Measurements from ENCODE around the gene HORMAD2.

Gene HORMAD2

DNA sequence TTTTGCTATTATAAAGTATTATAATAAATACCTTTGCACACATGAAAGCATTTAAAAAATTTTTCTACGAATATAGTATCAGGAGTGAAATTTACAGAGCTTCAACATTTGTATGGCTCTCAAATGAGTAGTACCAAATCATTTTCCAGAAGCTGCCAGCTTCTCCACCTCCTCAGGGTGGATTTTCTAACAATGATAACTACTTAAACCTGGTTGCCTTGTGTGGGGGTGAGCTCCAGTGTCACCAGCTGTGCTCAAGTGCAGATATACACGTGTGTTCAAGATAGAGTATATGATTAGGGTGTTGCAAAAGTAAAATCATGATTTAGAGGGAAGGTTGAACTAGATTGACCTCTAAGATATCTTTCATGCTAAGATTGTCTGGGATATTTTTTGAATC is 48.2 kb downstream of the HORMAD2 start:
- Histone ChIP-seq H3K9me3 (ENCODE audit: control insufficient read depth, insufficient read depth, low read depth, low read length) (no peaks in the 10 kb centered on the region), H3K27me3 (ENCODE audit: control insufficient read depth, insufficient read depth, low read length) (no peaks in the 10 kb centered on the region), H3K36me3 (ENCODE audit: control insufficient read depth, insufficient read depth, low read length) (no peaks in the 10 kb centered on the region), H3K27ac (ENCODE audit: low read depth, low read length) (no peak overlapping the region), H3K4me3 (ENCODE audit: low read depth, low read length) (no peak overlapping the region), H3K9ac (ENCODE audit: low read length) (no peak overlapping the region), H3K4me1 (ENCODE audit: control insufficient read depth, insufficient read depth, low read length) (no peaks in the 10 kb centered on the region)

- Histone ChIP-seq H3K27me3 (ENCODE audit: control insufficient read depth, insufficient read depth, low read length) (no peaks in the 10 kb centered on the region), H3K27ac (ENCODE audit: low read depth, low read length) (no peak overlapping the region), H3K36me3 (ENCODE audit: control insufficient read depth, insufficient read depth, low read length) (no peaks in the 10 kb centered on the region), H3K4me3 (ENCODE audit: low read depth, low read length) (no peak overlapping the region), H3K9me3 (ENCODE audit: control insufficient read depth, insufficient read depth, low read depth, low read length) (no peaks in the 10 kb centered on the region), H3K4me1 (ENCODE audit: control insufficient read depth, insufficient read depth, low read length) (no peaks in the 10 kb centered on the region), H3K9ac (ENCODE audit: low read length) (no peak overlapping the region)
These were observed 49.4 kb downstream of the HORMAD2 start for GRCh38 chr22:30129636-30130035.

GRCh38 chr22:30132290-30132996 is 52.2 kb downstream of the HORMAD2 start:
- Histone ChIP-seq H3K27ac (ENCODE audit: low read depth, low read length) (no peak overlapping the region), H3K9ac (ENCODE audit: low read length) (no peak overlapping the region), H3K27me3 (ENCODE audit: control insufficient read depth, insufficient read depth, low read length) (no peaks in the 10 kb centered on the region), H3K36me3 (ENCODE audit: control insufficient read depth, insufficient read depth, low read length) (no peaks in the 10 kb centered on the region), H3K9me3 (ENCODE audit: control insufficient read depth, insufficient read depth, low read depth, low read length) (no peaks in the 10 kb centered on the region), H3K4me3 (ENCODE audit: low read depth, low read length) (no peak overlapping the region), H3K4me1 (ENCODE audit: control insufficient read depth, insufficient read depth, low read length) (no peaks in the 10 kb centered on the region)

GRCh38 chr22:30140414-30140813 is 60.1 kb downstream of the HORMAD2 start:
- no peaks in the 10 kb centered on the region for H3K36me3 ChIP-seq (ENCODE audit: control insufficient read depth, insufficient read depth, low read length)
- no peak overlapping the region for H3K4me3 ChIP-seq (ENCODE audit: low read depth, low read length)
- peaks cover 7% of the 10 kb centered on the region; the same call in 1 of the 2 replicates for H3K9me3 ChIP-seq (ENCODE audit: control insufficient read depth, insufficient read depth, low read depth, low read length)
- H3K27me3 ChIP-seq (ENCODE audit: control insufficient read depth, insufficient read depth, low read length) = no peaks in the 10 kb centered on the region
- no peak overlapping the region for H3K9ac ChIP-seq (ENCODE audit: low read length)
- H3K4me1 ChIP-seq (ENCODE audit: control insufficient read depth, insufficient read depth, low read length) = no peaks in the 10 kb centered on the region
- no peak overlapping the region for H3K27ac ChIP-seq (ENCODE audit: low read depth, low read length)

- H3K4me1 ChIP-seq (ENCODE audit: control insufficient read depth, insufficient read depth, low read length) = no peaks in the 10 kb centered on the region
- H3K27me3 ChIP-seq (ENCODE audit: control insufficient read depth, insufficient read depth, low read length) = no peaks in the 10 kb centered on the region
- H3K36me3 ChIP-seq (ENCODE audit: control insufficient read depth, insufficient read depth, low read length) = no peaks in the 10 kb centered on the region
- H3K4me3 ChIP-seq (ENCODE audit: low read depth, low read length) = no peak overlapping the region
- no peak overlapping the region for H3K27ac ChIP-seq (ENCODE audit: low read depth, low read length)
- peaks cover 7% of the 10 kb centered on the region; the same call in 1 of the 2 replicates for H3K9me3 ChIP-seq (ENCODE audit: control insufficient read depth, insufficient read depth, low read depth, low read length)
- H3K9ac ChIP-seq (ENCODE audit: low read length) = no peak overlapping the region
These were observed 63.0 kb downstream of the HORMAD2 start for GRCh38 chr22:30143265-30143664.

- no peak overlapping the region for H3K9ac ChIP-seq (ENCODE audit: low read length)
- peaks cover 8% of the 10 kb centered on the region; the same call in 1 of the 2 replicates for H3K9me3 ChIP-seq (ENCODE audit: control insufficient read depth, insufficient read depth, low read depth, low read length)
- H3K27me3 ChIP-seq (ENCODE audit: control insufficient read depth, insufficient read depth, low read length) = no peaks in the 10 kb centered on the region
- no peak overlapping the region for H3K4me3 ChIP-seq (ENCODE audit: low read depth, low read length)
- H3K27ac ChIP-seq (ENCODE audit: low read depth, low read length) = no peak overlapping the region
- no peaks in the 10 kb centered on the region for H3K4me1 ChIP-seq (ENCODE audit: control insufficient read depth, insufficient read depth, low read length)
- no peaks in the 10 kb centered on the region for H3K36me3 ChIP-seq (ENCODE audit: control insufficient read depth, insufficient read depth, low read length)
These were observed 64.1 kb downstream of the HORMAD2 start for GRCh38 chr22:30144391-30144790.

DNA sequence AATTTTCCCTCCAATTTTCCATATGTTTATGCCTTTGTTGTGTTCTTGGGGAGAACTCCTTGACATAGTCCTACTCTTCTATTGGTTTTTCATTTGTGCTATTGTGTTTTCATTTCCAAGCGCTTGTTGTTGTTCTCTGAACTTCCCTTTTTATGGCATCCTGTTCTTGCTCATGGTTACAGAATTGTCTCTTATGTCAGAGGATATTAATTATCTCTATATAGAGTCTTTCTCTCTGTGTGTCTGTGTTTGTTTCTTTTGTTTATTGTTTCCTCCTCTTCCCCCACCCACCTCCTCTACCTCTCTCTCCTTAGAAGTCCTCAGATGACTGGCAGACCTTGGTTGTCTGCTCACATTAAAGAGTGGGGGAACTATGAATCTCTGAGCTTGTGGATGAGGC is 69.9 kb downstream of the HORMAD2 start:
- H3K9ac ChIP-seq (ENCODE audit: low read length) = no peak overlapping the region
- 0 out of 2 replicates have a peak, but pooled peaks cover 4% of the 10 kb centered on the region for H3K9me3 ChIP-seq (ENCODE audit: control insufficient read depth, insufficient read depth, low read depth, low read length)
- H3K27ac ChIP-seq (ENCODE audit: low read depth, low read length) = no peak overlapping the region
- H3K27me3 ChIP-seq (ENCODE audit: control insufficient read depth, insufficient read depth, low read length) = no peaks in the 10 kb centered on the region
- H3K36me3 ChIP-seq (ENCODE audit: control insufficient read depth, insufficient read depth, low read length) = no peaks in the 10 kb centered on the region
- no peaks in the 10 kb centered on the region for H3K4me1 ChIP-seq (ENCODE audit: control insufficient read depth, insufficient read depth, low read length)
- no peak overlapping the region for H3K4me3 ChIP-seq (ENCODE audit: low read depth, low read length)

- Histone ChIP-seq H3K9ac (ENCODE audit: low read length) (no peak overlapping the region), H3K27ac (ENCODE audit: low read depth, low read length) (no peak overlapping the region), H3K4me3 (ENCODE audit: low read depth, low read length) (no peak overlapping the region), H3K36me3 (ENCODE audit: control insufficient read depth, insufficient read depth, low read length) (no peaks in the 10 kb centered on the region), H3K4me1 (ENCODE audit: control insufficient read depth, insufficient read depth, low read length) (peaks cover 6% of the 10 kb centered on the region), H3K9me3 (ENCODE audit: control insufficient read depth, insufficient read depth, low read depth, low read length) (no peaks in the 10 kb centered on the region), H3K27me3 (ENCODE audit: control insufficient read depth, insufficient read depth, low read length) (no peaks in the 10 kb centered on the region)
These were observed 78.0 kb downstream of the HORMAD2 start for GRCh38 chr22:30158277-30158676.

DNA sequence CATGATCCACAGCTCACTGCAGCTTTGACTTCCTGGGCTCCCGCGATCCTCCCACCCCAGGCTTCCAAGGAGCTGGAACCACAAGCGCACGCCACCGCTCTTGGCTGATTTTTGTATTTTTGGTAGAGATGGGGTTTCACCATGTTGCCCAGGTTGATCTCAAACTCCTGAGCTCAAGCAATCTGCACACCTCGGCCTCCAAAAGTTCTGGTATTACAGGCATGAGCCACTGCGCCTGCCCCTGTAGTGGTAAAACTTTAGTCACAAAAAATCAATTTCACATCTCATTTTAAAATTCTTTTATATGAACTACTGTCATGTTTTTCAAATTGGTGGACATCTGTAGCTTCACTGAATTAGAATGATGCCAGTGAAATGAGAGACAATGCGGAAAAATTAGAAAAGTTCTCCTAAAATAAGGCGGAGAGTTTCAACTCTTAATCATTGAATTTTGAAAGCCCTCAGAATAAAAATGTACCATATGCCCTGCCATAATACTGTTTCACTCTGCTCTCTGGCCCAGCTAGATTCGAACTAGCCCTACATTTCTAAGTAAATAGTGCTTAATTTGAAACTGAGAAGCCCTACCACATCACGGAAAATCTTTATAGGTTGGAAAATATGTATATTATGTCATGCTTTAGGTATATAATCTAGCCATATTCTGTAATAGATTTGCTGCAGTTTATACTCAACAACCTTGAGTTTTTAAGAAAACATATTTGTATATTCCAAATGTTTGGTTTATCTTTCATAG is 78.7 kb downstream of the HORMAD2 start:
- Histone ChIP-seq H3K9me3 (ENCODE audit: control insufficient read depth, insufficient read depth, low read depth, low read length) (no peaks in the 10 kb centered on the region), H3K27ac (ENCODE audit: low read depth, low read length) (no peak overlapping the region), H3K4me3 (ENCODE audit: low read depth, low read length) (no peak overlapping the region), H3K9ac (ENCODE audit: low read length) (no peak overlapping the region), H3K4me1 (ENCODE audit: control insufficient read depth, insufficient read depth, low read length) (peaks cover 6% of the 10 kb centered on the region), H3K27me3 (ENCODE audit: control insufficient read depth, insufficient read depth, low read length) (no peaks in the 10 kb centered on the region), H3K36me3 (ENCODE audit: control insufficient read depth, insufficient read depth, low read length) (no peaks in the 10 kb centered on the region)

DNA sequence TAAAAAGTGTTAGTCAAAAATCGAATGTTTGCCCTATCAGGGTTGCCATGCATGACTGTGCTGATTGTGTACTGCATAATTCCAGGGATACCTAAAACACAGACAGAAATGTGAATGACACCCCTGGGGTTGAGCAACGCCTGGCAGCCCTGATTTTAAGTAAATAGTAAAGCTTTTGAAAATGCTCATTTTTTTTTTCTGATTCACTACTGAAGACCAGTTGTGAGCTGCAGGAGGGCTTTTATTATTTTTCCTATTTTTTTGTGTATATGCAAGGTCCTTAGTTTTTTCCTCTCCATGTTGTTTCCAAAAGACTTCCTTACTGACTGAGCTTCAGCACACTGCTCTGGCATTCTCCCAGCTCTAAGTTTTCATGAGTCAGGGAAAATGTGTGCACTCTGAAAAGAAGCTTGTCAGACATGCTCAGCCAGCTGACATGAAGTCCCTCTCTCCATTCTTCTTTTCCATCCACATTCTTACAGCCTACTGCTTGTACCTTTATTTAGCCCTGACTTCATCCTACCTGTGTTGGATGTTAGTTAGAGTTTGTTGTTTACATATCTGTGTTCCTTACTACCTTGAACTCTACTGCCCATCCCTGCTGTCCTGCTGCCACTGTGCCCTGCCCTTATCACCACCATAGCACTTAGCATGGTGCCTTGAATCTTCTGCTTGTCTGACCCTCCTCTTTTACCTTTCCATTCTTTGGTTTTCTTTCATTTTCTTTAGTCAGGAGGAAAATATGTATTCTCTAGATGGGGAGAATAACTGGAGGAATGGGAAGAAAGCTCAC is 79.5 kb downstream of the HORMAD2 start:
- Histone ChIP-seq H3K9me3 (ENCODE audit: control insufficient read depth, insufficient read depth, low read depth, low read length) (no peaks in the 10 kb centered on the region), H3K4me3 (ENCODE audit: low read depth, low read length) (no peak overlapping the region), H3K9ac (ENCODE audit: low read length) (no peak overlapping the region), H3K27ac (ENCODE audit: low read depth, low read length) (no peak overlapping the region), H3K27me3 (ENCODE audit: control insufficient read depth, insufficient read depth, low read length) (no peaks in the 10 kb centered on the region), H3K4me1 (ENCODE audit: control insufficient read depth, insufficient read depth, low read length) (peaks cover 6% of the 10 kb centered on the region), H3K36me3 (ENCODE audit: control insufficient read depth, insufficient read depth, low read length) (no peaks in the 10 kb centered on the region)

DNA sequence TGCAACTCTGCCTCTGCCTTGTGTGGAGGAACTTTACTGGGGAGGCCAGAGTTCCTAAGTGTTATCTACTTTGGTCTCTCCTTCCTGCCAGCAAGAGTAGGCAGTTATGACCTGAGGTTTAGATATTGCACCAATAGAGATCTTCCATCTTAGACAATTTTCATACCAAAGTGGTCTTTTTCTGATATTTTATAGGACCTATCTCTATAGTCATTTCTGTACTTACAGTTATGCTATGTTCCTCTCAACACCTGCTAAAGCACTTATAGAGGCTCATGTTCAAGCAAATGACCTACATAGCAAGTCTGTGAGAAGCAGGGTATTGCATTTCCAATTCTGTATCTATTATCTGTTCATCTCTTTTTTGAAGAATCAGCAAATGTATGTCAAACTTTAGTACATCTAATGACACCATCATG is 80.8 kb downstream of the HORMAD2 start:
- H3K27ac ChIP-seq (ENCODE audit: low read depth, low read length) = no peak overlapping the region
- no peak overlapping the region for H3K4me3 ChIP-seq (ENCODE audit: low read depth, low read length)
- peaks cover 6% of the 10 kb centered on the region for H3K4me1 ChIP-seq (ENCODE audit: control insufficient read depth, insufficient read depth, low read length)
- no peaks in the 10 kb centered on the region for H3K36me3 ChIP-seq (ENCODE audit: control insufficient read depth, insufficient read depth, low read length)
- no peaks in the 10 kb centered on the region for H3K9me3 ChIP-seq (ENCODE audit: control insufficient read depth, insufficient read depth, low read depth, low read length)
- no peak overlapping the region for H3K9ac ChIP-seq (ENCODE audit: low read length)
- H3K27me3 ChIP-seq (ENCODE audit: control insufficient read depth, insufficient read depth, low read length) = no peaks in the 10 kb centered on the region

Data from HUES6 (cell line).